NCI-H226 (cell line): ENCODE measurements around the gene BCL2L15.

Experiments
- DNase-seq: peaks from one replicate; pipeline ENCODE4 v3.0.0-alpha.2; 2015

The BCL2L15 gene

DNA sequence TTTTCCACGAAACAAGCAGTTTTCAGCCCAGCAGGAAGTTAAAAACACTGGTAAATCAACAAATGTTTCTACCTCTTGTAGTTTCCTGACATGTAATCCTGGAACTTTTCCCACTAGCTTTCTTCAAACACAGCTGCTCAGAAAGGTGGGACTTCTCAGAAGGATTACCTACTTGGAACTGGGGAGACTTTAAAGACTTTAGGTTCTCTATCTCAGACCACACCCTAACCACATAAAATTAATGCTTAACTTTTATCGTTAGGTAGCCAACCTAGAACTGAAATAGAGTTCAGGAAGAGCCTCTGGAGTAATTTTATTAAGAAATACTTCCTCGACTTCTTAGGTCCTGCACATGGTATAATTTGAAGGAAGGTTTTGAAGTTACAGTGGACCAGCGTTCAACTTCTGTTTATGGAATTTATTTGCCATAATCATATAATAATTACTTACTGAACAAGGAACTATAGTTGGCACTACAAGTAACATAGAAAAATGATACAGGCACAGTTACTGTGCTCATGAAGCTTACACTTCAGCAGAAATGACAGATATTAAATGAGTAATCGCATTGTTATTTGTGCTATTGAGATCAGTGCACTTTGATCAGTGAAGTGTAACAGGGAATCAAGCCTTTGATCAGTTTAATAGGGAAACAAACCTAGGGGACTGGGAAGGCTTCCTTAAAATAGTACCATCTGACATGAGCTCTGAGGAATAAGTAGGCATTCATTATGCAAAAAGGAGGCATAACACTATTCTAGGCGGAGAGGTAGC is at the start of gene BCL2L15:
Gene BCL2L15, minus strand, starts transcription at position 180 of the 774 bp plus-strand sequence. CDS start 206 bp downstream, outside the sequence.
- DNase-seq, result no peak

GRCh38 chr1:113937146-113937545 is 49.8 kb upstream of the BCL2L15 start:
- DNase-seq, result no peak

DNA sequence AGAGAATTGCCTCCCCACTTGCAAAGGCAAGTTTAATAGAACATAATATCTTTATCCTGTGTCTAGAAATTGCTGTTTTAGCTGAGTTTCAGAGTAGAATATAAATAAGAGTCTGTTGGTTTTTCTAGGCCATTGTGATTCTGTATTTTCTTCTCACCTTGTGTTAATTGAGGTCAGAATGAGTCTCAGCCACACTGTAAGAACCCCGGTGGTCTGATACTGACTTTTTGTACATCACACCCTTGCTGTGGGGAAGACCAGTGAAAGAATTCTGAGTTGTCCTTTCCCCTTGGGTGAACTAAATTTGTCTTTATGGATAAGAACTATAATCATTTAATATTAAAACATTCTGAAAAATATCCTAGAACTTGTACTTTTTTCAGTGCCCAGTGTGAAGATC is 48.6 kb upstream of the BCL2L15 start:
- DNase-seq, result no peak

DNA sequence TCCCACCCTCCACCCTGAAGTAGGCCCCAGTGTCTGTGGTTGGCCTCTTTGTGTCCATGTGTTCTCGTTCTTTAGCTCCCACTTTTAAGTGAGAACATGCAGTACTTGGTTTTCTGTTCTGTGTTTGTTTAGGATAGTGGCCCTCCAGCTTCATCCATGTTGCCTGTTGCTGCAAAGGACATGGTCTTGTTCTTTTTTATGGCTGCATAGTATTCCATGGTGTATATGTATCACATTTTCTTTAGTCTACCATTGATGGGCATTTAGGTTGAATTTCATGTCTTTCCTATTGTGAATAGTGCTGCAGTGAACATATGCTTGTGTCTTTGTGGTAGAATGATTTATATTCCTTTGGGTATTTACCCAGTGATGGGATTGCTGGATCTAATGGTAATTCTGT is 47.8 kb upstream of the BCL2L15 start:
- no peak for DNase-seq

DNA sequence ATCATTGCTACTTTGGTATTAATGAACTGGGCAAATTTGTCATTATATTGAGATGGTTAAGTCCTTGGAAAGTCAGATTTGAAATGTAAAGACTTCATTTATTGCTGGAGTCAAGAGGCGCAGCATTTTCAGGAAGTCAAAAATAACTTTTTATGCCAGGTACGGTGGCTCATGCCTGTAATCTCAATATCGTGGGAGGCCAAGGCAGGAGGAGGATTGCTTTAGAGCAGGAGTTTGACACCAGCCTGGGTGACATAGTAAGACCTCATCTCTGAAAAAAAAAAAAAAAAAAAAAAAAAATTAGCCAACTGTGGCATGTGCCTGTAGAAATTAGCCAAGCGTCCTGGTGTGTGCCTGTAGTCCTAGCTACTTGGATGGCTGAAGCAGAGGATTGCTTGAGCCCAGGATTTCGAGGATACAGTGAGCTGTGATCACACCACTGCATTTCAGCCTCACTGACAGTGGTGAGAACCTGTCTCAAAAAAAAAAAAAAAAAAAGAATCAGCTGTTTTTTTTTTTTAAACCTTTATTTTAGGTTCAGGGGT is 47.2 kb upstream of the BCL2L15 start:
- no peak for DNase-seq

DNA sequence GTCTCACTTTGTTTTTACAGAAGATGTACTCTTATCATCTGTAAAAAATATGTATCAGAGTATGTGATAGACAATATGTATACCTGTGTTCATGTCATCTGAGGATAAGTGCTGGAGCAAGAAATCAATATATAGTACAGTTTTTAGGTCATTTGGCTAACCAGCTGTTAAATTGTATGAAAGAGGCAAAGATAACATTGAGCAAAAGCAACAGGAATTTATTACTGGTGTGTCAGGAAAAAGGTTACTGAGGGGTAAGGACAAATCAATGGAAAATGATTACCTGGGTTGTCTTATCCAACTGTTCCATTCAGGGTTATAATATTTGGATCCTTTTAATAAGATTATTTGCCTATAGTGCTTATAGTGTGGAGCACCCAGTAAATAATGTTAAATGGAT is 46.6 kb upstream of the BCL2L15 start:
- no peak for DNase-seq

DNA sequence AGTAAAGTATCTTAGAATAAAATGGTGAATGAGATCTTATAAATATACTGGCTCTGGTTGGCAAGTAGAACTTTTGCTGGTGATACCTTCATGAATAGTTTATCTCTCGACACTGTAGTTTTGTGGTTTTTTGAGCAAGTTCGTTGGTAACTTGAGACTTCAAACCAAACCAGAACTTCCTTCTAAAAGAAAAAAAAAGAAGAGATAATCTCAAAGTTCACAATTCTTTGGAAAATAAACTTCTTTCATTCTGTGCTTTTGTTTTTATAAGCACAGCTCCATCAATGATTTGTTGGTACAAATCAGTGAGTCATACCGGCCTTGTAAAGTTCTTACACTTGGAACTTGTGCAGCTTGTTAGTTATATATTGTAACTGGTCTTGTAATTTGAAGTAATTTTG is 44.1 kb upstream of the BCL2L15 start:
- no peak for DNase-seq

DNA sequence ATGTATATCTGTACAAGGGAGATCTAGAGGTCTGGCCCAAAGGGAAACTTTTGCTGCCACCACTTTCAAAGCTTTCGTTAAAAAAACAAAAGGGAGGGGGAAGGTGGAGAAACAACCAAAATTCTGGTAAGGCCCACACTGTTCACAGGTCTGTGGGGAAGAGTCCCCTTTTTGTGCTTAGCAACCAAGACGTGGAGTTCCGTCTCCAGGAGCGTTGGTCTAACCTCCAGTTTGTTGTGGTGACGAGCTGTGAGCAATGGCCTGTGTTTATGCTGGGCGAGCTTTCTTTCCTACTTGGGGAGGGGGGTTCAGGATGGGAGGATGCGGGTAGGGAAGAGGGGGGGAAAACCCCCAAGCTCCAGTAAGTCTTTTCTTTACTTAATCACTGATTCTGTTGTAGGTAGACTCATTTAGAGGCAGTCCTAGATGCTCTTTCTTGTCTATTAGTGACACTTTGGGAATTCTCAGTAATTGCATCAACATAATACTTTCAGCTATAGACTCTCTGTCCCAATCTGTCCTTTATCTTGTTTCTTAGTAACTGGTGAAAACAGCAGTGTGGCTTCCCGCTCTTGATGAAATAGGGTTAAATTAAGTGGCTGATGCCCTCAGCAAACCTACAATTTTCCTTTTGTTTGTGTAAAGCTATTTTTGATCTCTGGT is 43.2 kb upstream of the BCL2L15 start:
- DNase-seq, result no peak

GRCh38 chr1:113929750-113930498 is 42.5 kb upstream of the BCL2L15 start:
- no peak for DNase-seq

DNA sequence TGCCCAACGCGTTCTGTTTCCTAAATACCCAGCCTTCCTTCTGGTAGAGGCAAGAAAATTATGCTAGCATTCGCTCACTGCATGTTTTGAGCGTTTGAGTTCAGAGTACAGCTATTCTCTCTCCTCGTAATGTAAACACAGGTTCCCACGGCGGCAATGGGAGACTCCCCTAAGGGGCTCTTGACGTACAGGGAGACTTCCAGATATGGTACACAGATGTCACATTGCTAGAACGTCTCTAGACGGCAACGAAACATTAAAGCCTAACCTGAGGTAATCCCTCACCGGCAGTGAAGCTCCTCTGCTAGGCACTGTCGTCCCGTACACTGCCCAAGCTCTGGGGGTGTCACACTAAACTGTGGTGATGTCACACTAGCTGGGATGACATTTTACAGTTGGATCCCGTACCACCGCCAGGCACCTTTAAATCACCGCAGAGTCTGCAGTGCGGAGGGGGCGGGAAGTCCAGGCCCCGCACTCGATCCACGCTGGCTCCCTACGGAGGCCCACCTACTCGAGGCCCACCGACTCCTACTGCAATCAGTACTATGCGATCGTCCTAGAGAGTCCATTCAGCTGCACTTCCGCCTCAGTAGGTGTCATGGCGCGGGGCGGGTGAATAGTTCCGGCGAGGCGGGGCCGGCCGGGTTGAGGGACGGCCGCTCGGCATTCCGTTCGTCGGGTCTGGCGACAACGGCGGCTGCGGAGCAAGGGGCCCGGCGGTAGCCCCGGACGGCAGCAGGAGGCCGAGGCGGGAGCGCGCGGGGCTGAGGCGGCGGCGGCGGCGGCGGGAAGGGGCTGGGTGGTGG is 41.8 kb upstream of the BCL2L15 start, which contains the start of gene HIPK1:
Gene HIPK1, plus strand, starts transcription at position 384 of the 809 bp plus-strand sequence.
- peak; percentile 86 for DNase-seq

DNA sequence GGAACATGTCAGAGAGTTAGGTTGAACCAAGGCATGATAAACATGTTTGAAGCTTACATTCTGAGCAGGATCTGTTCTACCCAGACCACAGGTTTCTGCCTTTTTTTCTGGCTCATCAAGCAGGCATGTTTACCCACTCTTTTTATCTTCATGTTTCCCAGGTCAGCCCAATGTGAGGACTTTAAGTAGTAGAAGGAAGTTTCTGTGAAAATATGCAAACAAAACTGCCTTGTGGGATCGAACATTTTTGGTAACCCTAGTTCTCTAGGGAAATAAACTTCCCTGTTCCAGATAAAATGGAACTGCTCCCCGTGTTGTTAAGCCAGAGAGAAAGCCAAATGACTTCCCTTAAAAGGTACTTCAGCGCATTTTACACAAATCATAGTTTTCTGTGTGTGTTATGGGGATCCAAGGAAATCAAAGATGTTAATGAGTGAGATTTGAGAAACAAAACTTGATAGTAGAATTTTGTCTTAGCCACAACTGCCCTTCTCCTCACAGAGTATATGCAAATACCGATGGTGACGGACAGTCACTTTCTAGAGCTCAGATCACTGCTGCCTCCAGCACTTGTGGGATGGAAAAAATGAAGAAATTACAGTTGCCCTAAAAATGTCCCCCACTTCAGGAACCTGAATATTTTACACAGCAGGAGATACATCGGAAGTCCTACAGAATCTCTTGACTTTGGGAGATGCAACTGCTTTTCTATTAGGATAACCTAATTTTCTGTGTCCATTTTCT is 41.0 kb upstream of the BCL2L15 start:
- DNase-seq, result no peak

DNA sequence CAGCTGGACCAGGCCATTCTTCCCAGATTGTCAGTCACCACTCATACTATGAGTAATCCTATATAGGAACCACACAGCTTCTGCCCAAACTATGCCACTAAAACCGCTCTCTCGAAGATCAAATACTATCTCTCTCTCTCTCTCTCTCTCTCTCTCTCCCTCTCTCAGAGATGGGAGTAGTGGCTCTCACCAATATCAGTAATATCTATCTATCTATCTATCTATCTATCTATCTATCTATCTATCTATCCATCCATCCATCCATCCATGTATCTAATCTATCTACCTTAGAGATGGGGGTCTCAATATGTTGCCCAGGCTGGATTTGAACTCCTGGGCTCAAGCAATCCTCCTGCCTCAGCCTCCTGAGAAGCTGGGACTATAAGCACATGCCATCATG is 37.1 kb upstream of the BCL2L15 start:
- DNase-seq, result no peak

DNA sequence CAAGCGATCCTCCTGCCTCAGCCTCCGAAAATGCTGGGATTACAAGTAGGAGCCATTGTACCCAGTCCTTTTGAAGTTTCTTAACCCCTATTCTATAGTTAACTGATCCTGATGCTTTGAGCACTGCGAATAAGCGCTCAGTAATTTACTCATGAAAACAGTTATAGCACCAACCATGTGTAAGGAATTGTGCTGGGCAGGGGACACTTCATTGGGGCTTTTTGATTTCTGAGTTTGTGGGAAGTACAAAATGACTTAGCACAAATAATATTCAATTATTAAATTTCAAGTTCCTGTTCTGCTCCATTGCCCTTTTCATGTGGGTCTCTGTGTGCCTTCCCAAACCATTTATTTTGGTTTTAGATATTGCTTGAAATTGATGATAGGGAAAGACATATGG is 35.6 kb upstream of the BCL2L15 start:
- DNase-seq, result no peak

- no peak for DNase-seq
Measured at GRCh38 chr1:113918243-113918642, 30.9 kb upstream of the BCL2L15 start.

GRCh38 chr1:113917400-113918082 is 30.2 kb upstream of the BCL2L15 start:
- DNase-seq, result peak; percentile 60

GRCh38 chr1:113916974-113917373 is 29.6 kb upstream of the BCL2L15 start:
- DNase-seq, result no peak

GRCh38 chr1:113913887-113914664 is 26.7 kb upstream of the BCL2L15 start:
- no peak for DNase-seq

- DNase-seq, result no peak
Measured at GRCh38 chr1:113913312-113913668, 25.9 kb upstream of the BCL2L15 start.

- peak; percentile 83 for DNase-seq
Measured at GRCh38 chr1:113912594-113913311, 25.4 kb upstream of the BCL2L15 start.

GRCh38 chr1:113905435-113905861 is 18.1 kb upstream of the BCL2L15 start:
- DNase-seq, result no peak
